Measurements from ENCODE around the gene PLSCR5.

DNA sequence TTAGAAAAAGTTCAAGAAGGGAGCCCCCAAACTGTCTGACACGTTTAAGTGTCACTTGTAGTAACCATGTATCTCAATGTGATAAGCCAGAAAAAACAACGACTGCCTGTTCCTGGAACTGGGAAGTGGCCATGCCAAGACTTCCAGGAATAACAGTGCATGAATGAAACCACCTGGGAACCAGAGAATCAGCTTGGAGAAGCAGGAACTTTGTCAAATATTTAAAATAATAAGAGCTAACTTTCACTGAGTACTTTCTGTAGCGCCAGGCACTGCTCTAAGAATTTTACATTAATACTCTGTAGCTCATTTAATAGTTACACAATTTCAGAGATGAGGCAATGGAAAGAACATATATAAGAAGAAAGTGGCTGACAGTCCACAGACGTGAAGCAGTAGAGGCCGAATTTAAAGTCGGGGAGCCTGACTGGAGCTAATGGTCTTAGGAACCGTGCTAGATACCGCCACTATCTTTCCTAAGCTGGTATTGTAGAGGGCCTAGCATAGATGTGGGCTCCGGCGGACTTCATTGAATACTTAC lies 61.6 kb downstream of the PLSCR5 start:
- TF ChIP-seq CTCF (IDR thresholded peaks at IDR 0.05) (no peak), POLR2AphosphoS5 (IDR thresholded peaks at IDR 0.05) (peak; percentile 46 to 87), POLR2A (IDR thresholded peaks at IDR 0.05) (no peak), EP300 (IDR thresholded peaks at IDR 0.05) (peak in 3 of 4 donors; percentile 73 to 86 (median 78))

Measured in upper lobe of left lung (tissue), 4 donors.